Measurements from ENCODE around the gene CCDC85C. TPM values are rescaled to one million over a fixed set of nuclear protein-coding genes. Genes with fewer than 3 reads are reported as not detected.

Gene CCDC85C
- total and polyA plus RNA-seq, 2 of the 8 experiments (the other 6 are each of a cell fraction or from before 2014, with no cell fraction given): 16.8 to 35.8 TPM

GRCh38 chr14:99461411-99462085, 142.5 kb downstream of the CCDC85C start:
- Histone ChIP-seq H4K8ac (ENCODE audit: extremely low read depth, insufficient read depth, low read length) (no peak overlapping the region), H3K23ac (ENCODE audit: insufficient read length) (no peak overlapping the region), H3K4me2 (ENCODE audit: insufficient read depth in 1 of 2, low read depth in 2 of 2, low read length in 2 of 2) (no peak overlapping the region), H2BK120ac (replicated peaks; ENCODE audit: low read depth, low read length) (no peak overlapping the region), H3K14ac (ENCODE audit: insufficient read length) (no peak overlapping the region), H4K20me1 (replicated peaks in 1 of 2; ENCODE audit: control insufficient read depth in 1 of 2, insufficient read depth in 2 of 2, low read length in 2 of 2) (no peaks in the 10 kb centered on the region), H4K5ac (ENCODE audit: insufficient read length, low read depth, low read length) (no peak overlapping the region), H2AFZ (ENCODE audit: low read length) (no peak overlapping the region), H2BK12ac (ENCODE audit: low read depth, low read length) (no peak overlapping the region), H2BK5ac (ENCODE audit: low read depth, low read length) (no peak overlapping the region), H3K4me3 (ENCODE audit: extremely low read depth in 1 of 4, insufficient read depth in 2 of 4, low read depth in 3 of 4, low read length in 4 of 4) (no peak overlapping the region), H3K9me3 (ENCODE audit: insufficient read depth in 2 of 2, low read depth in 1 of 2, low read length in 1 of 2) (no peaks in the 10 kb centered on the region), H3K4ac (replicated peaks; ENCODE audit: insufficient read length, low read depth, low read length) (no peak overlapping the region), H3K79me1 (ENCODE audit: low read depth, low read length) (peaks cover 2% of the 10 kb centered on the region; the same call in 1 of the 2 replicates), H3K56ac (replicated peaks; ENCODE audit: insufficient read length, low read depth, low read length) (no peak overlapping the region), H3K18ac (ENCODE audit: extremely low read depth, low read length) (no peak overlapping the region), H3K27ac (ENCODE audit: low read depth, low read length) (no peak overlapping the region), H3K36me3 (ENCODE audit: control insufficient read depth in 2 of 4, insufficient read depth in 4 of 4, low read length in 3 of 4) (peaks cover 4 to 14% (median 8%) of the 10 kb centered on the region in 4 experiments; a peak in 6 of 8 replicates), H3K23me2 (ENCODE audit: low read depth, low read length) (no peaks in the 10 kb centered on the region), H3K27me3 (replicated peaks in 1 of 4; ENCODE audit: control insufficient read depth in 3 of 4, extremely low read depth in 1 of 4, insufficient read depth in 3 of 4, low read length in 3 of 4) (no peaks in the 10 kb centered on the region), H2AK5ac (ENCODE audit: low read depth, low read length) (no peak overlapping the region), H3K9ac (replicated peaks in 1 of 4; ENCODE audit: extremely low read depth in 1 of 4, low read depth in 3 of 4, low read length in 3 of 4) (no peak overlapping the region), H2BK15ac (ENCODE audit: low read length) (no peak overlapping the region), H4K91ac (replicated peaks; ENCODE audit: insufficient read length, low read length) (no peak overlapping the region), H2BK20ac (ENCODE audit: low read length) (no peak overlapping the region), H3K79me2 (ENCODE audit: control insufficient read depth in 1 of 2, insufficient read depth in 2 of 2, low read length in 2 of 2) (peaks cover 0 to 15% of the 10 kb centered on the region in 2 experiments; a peak in 2 of 4 replicates), H3K4me1 (replicated peaks in 1 of 4; ENCODE audit: control insufficient read depth in 3 of 4, insufficient read depth in 4 of 4, low read length in 3 of 4) (peaks cover 0 to 18% (median 12%) of the 10 kb centered on the region in 4 experiments; a peak in 5 of 7 replicates)
- POLR2A ChIA-PET (ENCODE audit: partially characterized antibody): interaction anchor here (0.9 kb wide), 1 partner anchor 49 kb away, joined by 3 read pairs; no protein-coding TSS in a partner anchor
- peak in 1 of 2 experiments; percentile 2 for DNase-seq (ENCODE audit: low read depth in 1 of 2, low spot score in 2 of 2)
- CTCF ChIA-PET (ENCODE audit: partially characterized antibody): interaction anchor here (0.6 to 5.2 kb wide), 16 partner anchors 10 to 438 kb away, joined by 3 to 19 read pairs (median 4); no protein-coding TSS in a partner anchor
- FAIRE-seq: no peak
- WGBS, 2 experiments (ENCODE audit: extremely low coverage in 1 of 2, insufficient coverage in 1 of 2, insufficient read length in 1 of 2, insufficient replicate concordance in 2 of 2, low coverage in 1 of 2, low lambda C conversion rate in 2 of 2, missing lambda C conversion rate in 1 of 2): 95% methylated on average over 5 of the region's 5 CpGs; no CpG with 5 or more reads in 1 of the 2 experiments
- TF ChIP-seq HDAC6 (IDR thresholded peaks at IDR 0.05; ENCODE audit: low read depth, low read length) (no peak), SP1 (IDR thresholded peaks at IDR 0.05; ENCODE audit: low read depth, low read length) (no peak), BACH1 (IDR thresholded peaks at IDR 0.05; ENCODE audit: low read length) (no peak), GTF2F1 (IDR thresholded peaks at IDR 0.05; ENCODE audit: borderline replicate concordance, low read depth, low read length) (no peak), RFX5 (IDR thresholded peaks at IDR 0.05; ENCODE audit: borderline replicate concordance, low read depth, low read length) (no peak), BRCA1 (IDR thresholded peaks at IDR 0.05; ENCODE audit: low read depth, low read length) (no peak), PHF8 (conservative IDR thresholded peaks at IDR 0.05; ENCODE audit: low read depth, low read length) (no peak), SP4 (IDR thresholded peaks at IDR 0.05; ENCODE audit: low read length) (no peak), EP300 (IDR thresholded peaks at IDR 0.05; ENCODE audit: borderline replicate concordance in 1 of 2, low read depth in 2 of 2, low read length in 2 of 2) (no peak), MAFK (IDR thresholded peaks at IDR 0.05; ENCODE audit: low read depth, low read length) (no peak), HDAC2 (IDR thresholded peaks at IDR 0.05; ENCODE audit: borderline replicate concordance in 1 of 2, low read depth in 2 of 2, low read length in 2 of 2) (no peak), SIRT6 (IDR thresholded peaks at IDR 0.05; ENCODE audit: low read length) (no peak), TBP (IDR thresholded peaks at IDR 0.05; ENCODE audit: low read depth, low read length) (no peak), TEAD4 (IDR thresholded peaks at IDR 0.05; ENCODE audit: low read depth, low read length) (no peak)

Measured in H1 (cell line).